ENCODE data around the gene MYEOV. TPM values are rescaled to one million over a fixed set of nuclear protein-coding genes. Genes with fewer than 3 reads are reported as not detected.

MYEOV gene
- total RNA-seq, 1 donor: 7.0 TPM

DNA sequence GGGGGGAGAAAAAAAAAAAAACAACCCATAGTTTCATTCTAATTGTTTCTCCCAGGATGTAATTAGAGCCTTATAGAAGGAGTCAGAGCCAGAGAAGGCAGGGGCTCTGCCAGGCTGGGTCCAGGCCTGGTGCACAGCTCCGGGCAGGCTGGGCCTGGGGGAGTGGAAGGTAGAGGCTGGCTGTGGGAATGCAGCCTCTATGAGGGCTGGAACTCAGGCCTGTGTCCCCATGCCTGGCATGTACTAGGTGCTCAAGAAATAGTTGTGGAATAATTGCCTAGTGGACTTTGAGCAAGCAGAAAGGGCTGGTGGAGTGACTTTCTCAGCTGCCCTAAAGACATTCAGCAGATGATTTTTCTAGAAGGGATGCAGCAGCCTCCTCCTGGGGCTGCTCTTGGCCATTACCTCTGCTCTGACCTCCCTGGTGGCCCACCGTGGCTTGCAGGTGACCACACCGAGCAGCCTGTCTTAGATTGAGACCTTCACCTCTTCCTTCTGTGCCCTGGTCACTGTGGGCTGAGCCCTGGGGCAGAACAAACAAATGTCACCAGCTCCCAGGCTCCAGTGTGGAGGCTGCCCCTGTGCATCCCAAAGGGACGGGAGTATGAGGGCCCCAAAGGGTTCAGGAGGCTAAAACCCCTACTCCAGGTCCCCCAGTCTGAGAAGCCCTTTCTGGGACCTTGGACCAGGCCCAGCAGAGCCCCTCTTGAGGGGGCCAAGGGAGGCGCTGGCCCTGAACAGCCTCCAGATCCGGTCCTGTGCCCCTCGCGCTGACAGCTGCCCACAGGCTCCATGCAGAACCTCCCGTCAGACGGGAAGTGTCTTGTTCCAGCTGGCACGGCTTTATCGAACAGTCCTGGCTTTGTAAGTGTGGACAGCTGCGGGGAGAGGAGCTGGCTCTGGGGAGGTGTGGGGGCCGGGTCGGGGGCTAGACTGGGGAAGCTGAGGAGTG lies 18.8 kb downstream of the MYEOV start:
- peak; percentile 62 for DNase-seq (ENCODE audit: low read depth)
- H3K4me3 ChIP-seq (ENCODE audit: low read depth, low read length): no peak overlapping the region
- TF ChIP-seq, protein P1, sequence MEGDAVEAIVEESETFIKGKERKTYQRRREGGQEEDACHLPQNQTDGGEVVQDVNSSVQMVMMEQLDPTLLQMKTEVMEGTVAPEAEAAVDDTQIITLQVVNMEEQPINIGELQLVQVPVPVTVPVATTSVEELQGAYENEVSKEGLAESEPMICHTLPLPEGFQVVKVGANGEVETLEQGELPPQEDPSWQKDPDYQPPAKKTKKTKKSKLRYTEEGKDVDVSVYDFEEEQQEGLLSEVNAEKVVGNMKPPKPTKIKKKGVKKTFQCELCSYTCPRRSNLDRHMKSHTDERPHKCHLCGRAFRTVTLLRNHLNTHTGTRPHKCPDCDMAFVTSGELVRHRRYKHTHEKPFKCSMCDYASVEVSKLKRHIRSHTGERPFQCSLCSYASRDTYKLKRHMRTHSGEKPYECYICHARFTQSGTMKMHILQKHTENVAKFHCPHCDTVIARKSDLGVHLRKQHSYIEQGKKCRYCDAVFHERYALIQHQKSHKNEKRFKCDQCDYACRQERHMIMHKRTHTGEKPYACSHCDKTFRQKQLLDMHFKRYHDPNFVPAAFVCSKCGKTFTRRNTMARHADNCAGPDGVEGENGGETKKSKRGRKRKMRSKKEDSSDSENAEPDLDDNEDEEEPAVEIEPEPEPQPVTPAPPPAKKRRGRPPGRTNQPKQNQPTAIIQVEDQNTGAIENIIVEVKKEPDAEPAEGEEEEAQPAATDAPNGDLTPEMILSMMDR (IDR thresholded peaks at IDR 0.05; ENCODE audit: insufficient read depth, low read length): no peak

DNA sequence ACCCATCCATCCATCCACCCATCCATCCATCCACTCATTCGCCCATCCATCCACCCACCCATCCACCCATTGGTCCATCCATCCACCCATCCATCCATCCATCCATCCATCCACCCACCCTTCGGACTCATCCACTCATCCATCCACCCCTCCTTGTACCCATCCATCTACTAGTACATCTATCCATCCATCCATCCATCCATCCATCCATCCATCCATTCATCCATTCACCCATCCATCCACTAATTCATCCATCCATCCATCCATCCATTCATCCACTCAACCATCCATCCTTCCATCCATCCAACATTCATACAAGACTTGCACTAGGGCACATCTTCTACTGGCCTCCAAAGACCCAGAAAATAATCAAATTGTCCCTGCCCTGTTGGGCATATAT lies 20.0 kb downstream of the MYEOV start:
- TF ChIP-seq, protein P1 (IDR thresholded peaks at IDR 0.05; ENCODE audit: insufficient read depth, low read length): no peak
- H3K4me3 ChIP-seq (ENCODE audit: low read depth, low read length): no peak overlapping the region
- DNase-seq (ENCODE audit: low read depth): no peak

DNA sequence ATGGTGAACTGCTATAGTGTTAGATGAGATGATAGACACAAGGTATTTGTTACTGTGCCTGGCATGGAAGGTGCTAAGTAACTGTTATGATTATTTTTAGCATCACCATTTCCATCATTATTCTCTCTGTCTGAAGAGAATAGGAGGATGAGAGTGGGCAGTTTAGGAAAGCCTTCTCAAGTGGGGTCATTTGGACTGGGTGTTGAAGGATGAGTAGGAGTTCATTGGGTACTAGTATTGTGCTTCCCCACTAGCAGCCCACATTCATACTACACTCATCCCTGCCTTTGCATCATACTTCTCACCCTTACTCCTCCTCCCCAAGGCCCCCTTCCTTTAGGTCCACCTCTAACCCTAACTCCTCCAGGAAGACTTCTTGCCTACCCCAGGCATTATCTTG lies 20.6 kb downstream of the MYEOV start:
- H3K4me3 ChIP-seq (ENCODE audit: low read depth, low read length): no peak overlapping the region
- DNase-seq (ENCODE audit: low read depth): no peak
- TF ChIP-seq, protein P1 (IDR thresholded peaks at IDR 0.05; ENCODE audit: insufficient read depth, low read length): no peak

DNA sequence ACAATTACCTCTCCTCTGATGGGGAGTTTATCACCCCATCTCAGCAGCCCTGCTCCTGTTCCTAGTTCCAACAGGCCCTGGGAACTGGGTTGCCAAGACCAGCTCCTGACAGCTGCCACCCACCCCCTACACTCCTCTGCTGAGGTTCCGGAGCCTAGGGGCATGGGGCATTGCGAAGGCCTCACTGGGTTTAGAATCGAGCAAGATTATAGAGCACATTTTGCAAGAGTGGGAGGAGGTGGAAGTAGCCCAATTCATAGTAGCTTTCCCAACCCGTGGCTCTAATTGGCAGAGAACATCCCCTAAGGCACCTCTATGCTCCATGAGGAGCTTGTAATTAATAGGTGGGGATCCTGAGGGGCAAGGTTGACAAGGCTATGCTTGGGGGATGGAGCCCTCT lies 23.0 kb downstream of the MYEOV start:
- TF ChIP-seq, protein P1 (IDR thresholded peaks at IDR 0.05; ENCODE audit: insufficient read depth, low read length): no peak
- H3K4me3 ChIP-seq (ENCODE audit: low read depth, low read length): no peak overlapping the region
- DNase-seq (ENCODE audit: low read depth): no peak

DNA sequence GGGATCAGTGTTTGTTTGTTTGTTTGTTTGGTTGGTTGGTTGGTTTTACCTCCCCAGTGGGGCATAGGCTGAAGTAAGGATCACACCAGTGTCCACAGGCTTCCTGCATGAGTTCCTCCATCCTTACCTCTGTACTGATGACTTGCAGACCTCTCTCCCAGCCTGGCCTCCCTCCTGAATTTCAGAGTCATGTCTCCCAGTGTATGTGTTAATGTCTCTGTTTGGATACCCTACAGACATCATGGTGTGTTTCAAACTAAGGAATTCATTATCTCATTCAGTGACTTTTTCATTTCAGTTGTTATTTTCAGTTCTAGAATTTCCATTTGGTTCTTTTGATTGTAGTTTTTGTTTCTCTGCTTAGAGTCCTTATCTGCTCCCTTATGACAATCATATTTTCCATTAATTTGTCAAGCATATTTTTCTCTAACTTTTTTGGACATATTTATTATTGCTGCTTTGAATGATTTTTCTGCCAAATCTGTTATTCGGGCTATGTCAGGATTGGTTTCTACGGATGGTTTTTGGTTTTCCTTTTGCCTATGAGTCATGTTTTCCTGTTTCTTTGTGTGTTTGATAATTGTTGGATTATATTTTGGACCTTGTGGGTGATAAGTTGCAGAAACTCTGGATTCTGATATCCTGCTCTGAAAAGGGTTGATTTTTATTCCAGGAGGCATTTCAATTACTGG lies 23.6 kb downstream of the MYEOV start:
- TF ChIP-seq, protein P1 (IDR thresholded peaks at IDR 0.05; ENCODE audit: insufficient read depth, low read length): no peak
- peak; percentile 88 for DNase-seq (ENCODE audit: low read depth)
- H3K4me3 ChIP-seq (ENCODE audit: low read depth, low read length): no peak overlapping the region

DNA sequence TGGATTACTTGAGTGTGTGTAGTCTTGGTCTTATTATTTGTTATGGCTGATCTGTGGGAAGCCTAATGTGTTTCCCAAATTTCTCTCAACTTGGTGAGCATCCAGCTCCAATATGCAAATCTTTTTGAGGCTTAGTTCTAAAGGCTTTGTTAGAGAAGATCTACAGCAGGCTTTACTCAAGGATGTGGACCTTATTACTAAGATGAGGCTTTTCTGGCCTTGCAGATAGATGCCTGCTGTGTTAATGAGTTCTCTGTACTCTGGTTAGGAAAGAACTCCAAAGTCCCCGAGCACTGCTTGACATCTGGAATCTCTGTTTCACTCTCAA lies 24.1 kb downstream of the MYEOV start:
- TF ChIP-seq, protein P1 (IDR thresholded peaks at IDR 0.05; ENCODE audit: insufficient read depth, low read length): no peak
- no peak for DNase-seq (ENCODE audit: low read depth)
- H3K4me3 ChIP-seq (ENCODE audit: low read depth, low read length): no peak overlapping the region
